ENCODE data around the gene TTC39C.
A peak's percentile ranks its signal among the peaks of the same experiment; 100 is the strongest.

The TTC39C gene

GRCh38 chr18:24170360-24170759, 155.8 kb downstream of the TTC39C start:
- DNase-seq (ENCODE audit: low spot score): no peak
- TF ChIP-seq CTCF (IDR thresholded peaks at IDR 0.05; ENCODE audit: extremely low read depth, missing control alignments): no peak

GRCh38 chr18:24173997-24174396, 159.4 kb downstream of the TTC39C start:
- no peak for DNase-seq (ENCODE audit: low spot score)
- TF ChIP-seq CTCF (IDR thresholded peaks at IDR 0.05; ENCODE audit: extremely low read depth, missing control alignments): no peak

GRCh38 chr18:24176727-24177416, 162.3 kb downstream of the TTC39C start:
- DNase-seq (ENCODE audit: low spot score): peak; percentile 74
- peak; percentile 42 for TF ChIP-seq CTCF (IDR thresholded peaks at IDR 0.05; ENCODE audit: extremely low read depth, missing control alignments)

GRCh38 chr18:24177499-24178133, 163.1 kb downstream of the TTC39C start:
- TF ChIP-seq CTCF (IDR thresholded peaks at IDR 0.05; ENCODE audit: extremely low read depth, missing control alignments): no peak
- no peak for DNase-seq (ENCODE audit: low spot score)

- DNase-seq (ENCODE audit: low spot score): no peak
- TF ChIP-seq CTCF (IDR thresholded peaks at IDR 0.05; ENCODE audit: extremely low read depth, missing control alignments): no peak
Observed at GRCh38 chr18:24180048-24180447, 165.5 kb downstream of the TTC39C start.

GRCh38 chr18:24181806-24182205, 167.3 kb downstream of the TTC39C start:
- TF ChIP-seq CTCF (IDR thresholded peaks at IDR 0.05; ENCODE audit: extremely low read depth, missing control alignments): no peak
- DNase-seq (ENCODE audit: low spot score): no peak
